ENCODE measurements around the gene CACNG4.

DNA sequence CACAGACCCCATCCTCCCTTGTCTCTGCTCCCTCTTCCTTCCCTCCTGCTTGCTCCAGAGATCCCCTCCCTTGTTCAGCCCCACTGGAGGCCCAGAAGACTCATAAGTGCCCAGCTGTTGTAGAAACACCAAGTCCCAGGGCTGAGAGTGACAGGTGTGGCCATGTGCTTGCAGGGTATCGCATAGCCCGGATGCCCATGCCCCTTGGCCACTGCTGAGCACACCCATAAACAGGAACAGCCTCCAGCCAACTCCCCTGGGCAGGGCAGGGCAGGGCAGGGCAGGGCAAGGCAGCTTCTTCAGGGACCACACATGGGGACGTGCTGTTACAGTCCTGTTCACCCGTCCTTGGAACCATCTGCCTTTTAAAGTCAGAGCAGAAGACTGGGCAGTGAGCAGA, 81.9 kb downstream of the CACNG4 start:
- TF ChIP-seq SIN3A (IDR thresholded peaks at IDR 0.05; ENCODE audit: low read depth): no peak
- TF ChIP-seq CTCF (IDR thresholded peaks at IDR 0.05 in 2 of 3, conservative IDR thresholded peaks at IDR 0.05 in 1 of 3; ENCODE audit: borderline replicate concordance in 1 of 3, insufficient read depth in 1 of 3, low read depth in 2 of 3, low read length in 2 of 3): no peak
- no peak for TF ChIP-seq FOSL1 (IDR thresholded peaks at IDR 0.05; ENCODE audit: low read depth)
- no peak for TF ChIP-seq POLR2A (IDR thresholded peaks at IDR 0.05; ENCODE audit: borderline replicate concordance, extremely low read depth, insufficient read depth, insufficient read length)
- no peak for TF ChIP-seq RAD21 (IDR thresholded peaks at IDR 0.05; ENCODE audit: low read depth)
- no peak for TF ChIP-seq ZFX (IDR thresholded peaks at IDR 0.05)
- TF ChIP-seq, protein P1, sequence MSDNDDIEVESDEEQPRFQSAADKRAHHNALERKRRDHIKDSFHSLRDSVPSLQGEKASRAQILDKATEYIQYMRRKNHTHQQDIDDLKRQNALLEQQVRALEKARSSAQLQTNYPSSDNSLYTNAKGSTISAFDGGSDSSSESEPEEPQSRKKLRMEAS (IDR thresholded peaks at IDR 0.05): no peak
- no peak for TF ChIP-seq EZH2 (IDR thresholded peaks at IDR 0.05)
- TF ChIP-seq POLR2AphosphoS5 (IDR thresholded peaks at IDR 0.05; ENCODE audit: low read depth, low read length): no peak

Measured in HCT116 (cell line).